NCI-H187 treated with DMSO at 0.1 percent for 48 hours (cell line): ENCODE data around the gene TPST1.
"Not testable (repeated sequence)": the region's sequence is repeated elsewhere in the genome, so short reads cannot be mapped to it uniquely, and the experiment has no call there.

Experiments used
- DNase-seq: peaks from one replicate; lab custom pipeline; 2025; lab: John Stamatoyannopoulos, UW

Gene TPST1

GRCh38 chr7:66204822-66205740, at the start of gene TPST1:
TSS of gene TPST1 (plus strand) at chr7:66205334. CDS start at chr7:66240426, 35,092 bp downstream.
- DNase-seq, result peak; percentile 55

- DNase-seq, result not testable (repeated sequence)
These were observed 49.1 kb upstream of the TPST1 start for GRCh38 chr7:66156035-66156434.

- DNase-seq, result no peak
These were observed 48.1 kb upstream of the TPST1 start for GRCh38 chr7:66157060-66157459.

GRCh38 chr7:66162622-66163021, 42.5 kb upstream of the TPST1 start:
- DNase-seq, result no peak

- DNase-seq, result no peak
These were observed 41.9 kb upstream of the TPST1 start for GRCh38 chr7:66163186-66163610.

- DNase-seq, result no peak
These were observed 40.8 kb upstream of the TPST1 start for GRCh38 chr7:66164356-66164755.

- no peak for DNase-seq
These were observed 37.3 kb upstream of the TPST1 start for GRCh38 chr7:66167773-66168387.

GRCh38 chr7:66169616-66170015, 35.5 kb upstream of the TPST1 start:
- DNase-seq, result no peak

GRCh38 chr7:66170309-66171231, 34.6 kb upstream of the TPST1 start:
- DNase-seq, result no peak

GRCh38 chr7:66172536-66173401, 32.4 kb upstream of the TPST1 start:
- not testable (repeated sequence) for DNase-seq

GRCh38 chr7:66173856-66174255, 31.3 kb upstream of the TPST1 start:
- DNase-seq, result no peak

- not testable (repeated sequence) for DNase-seq
These were observed 30.1 kb upstream of the TPST1 start for GRCh38 chr7:66175006-66175405.

- DNase-seq, result no peak
These were observed 28.2 kb upstream of the TPST1 start for GRCh38 chr7:66176914-66177313.

GRCh38 chr7:66178258-66178657, 26.9 kb upstream of the TPST1 start:
- DNase-seq, result no peak

- no peak for DNase-seq
These were observed 23.8 kb upstream of the TPST1 start for GRCh38 chr7:66181329-66181728.

- DNase-seq, result no peak
These were observed 23.3 kb upstream of the TPST1 start for GRCh38 chr7:66181845-66182244.

GRCh38 chr7:66182920-66183319, 22.2 kb upstream of the TPST1 start:
- DNase-seq, result no peak

GRCh38 chr7:66183700-66184099, 21.4 kb upstream of the TPST1 start:
- no peak for DNase-seq

- DNase-seq, result no peak
These were observed 19.4 kb upstream of the TPST1 start for GRCh38 chr7:66185680-66186187.

- DNase-seq, result no peak
These were observed 18.1 kb upstream of the TPST1 start for GRCh38 chr7:66186991-66187390.

GRCh38 chr7:66187905-66188304, 17.2 kb upstream of the TPST1 start:
- DNase-seq, result no peak
